ENCODE measurements around the gene ELAC2. TPM values are rescaled to one million over a fixed set of nuclear protein-coding genes. Genes with fewer than 3 reads are reported as not detected.

Gene ELAC2
- total RNA-seq, 1 donor = 60.6 TPM

GRCh38 chr17:12953156-12953555 is 64.7 kb downstream of the ELAC2 start:
- TF ChIP-seq CTCF (IDR thresholded peaks at IDR 0.05; ENCODE audit: insufficient read depth, low read length) = no peak
- H3K4me3 ChIP-seq (ENCODE audit: low read depth, low read length) = no peak overlapping the region
- no peak for DNase-seq (ENCODE audit: low read depth)

- TF ChIP-seq CTCF (IDR thresholded peaks at IDR 0.05; ENCODE audit: insufficient read depth, low read length) = no peak
- no peak for DNase-seq (ENCODE audit: low read depth)
- H3K4me3 ChIP-seq (ENCODE audit: low read depth, low read length) = no peak overlapping the region
Observed at GRCh38 chr17:12952012-12952411, 65.8 kb downstream of the ELAC2 start.

- no peak for DNase-seq (ENCODE audit: low read depth)
- TF ChIP-seq CTCF (IDR thresholded peaks at IDR 0.05; ENCODE audit: insufficient read depth, low read length) = no peak
- no peak overlapping the region for H3K4me3 ChIP-seq (ENCODE audit: low read depth, low read length)
Observed at GRCh38 chr17:12947047-12947446, 70.8 kb downstream of the ELAC2 start.

Other genes starting within 250 kb of the ELAC2 start
- gene ARHGAP44, start 228.5 kb downstream of the ELAC2 start, total RNA-seq (ENCODE audit: low replicate concordance) = 2.3 and 7.0 TPM in 2 replicates

Data from fibroblast of the aortic adventitia (primary cell).